Loucy (cell line): ENCODE data around the gene NLRP9.

Experiments used
- H2AFZ ChIP-seq: fragments of 200-600 bp; sonication (generic); 2 replicates; pipeline ENCODE4 v1.6.0; 2016; ENCODE audit warnings: antibody characterized with exemption, mild to moderate bottlenecking, low read length, moderate library complexity
- H3F3A ChIP-seq: fragments of 200-600 bp; 2 replicates; pipeline ENCODE4 v1.6.0; 2016; ENCODE audit warnings: antibody characterized with exemption, low read depth, mild to moderate bottlenecking
- H3K27me3 ChIP-seq: fragments of 200-600 bp; sonication (generic); 2 replicates; pipeline ENCODE4 v1.6.1; 2014; ENCODE audit warnings: low read length, mild to moderate bottlenecking; ENCODE audit not compliant: insufficient read depth, poor library complexity, severe bottlenecking
- H3K36me3 ChIP-seq: fragments of 200-600 bp; sonication (generic); 2 replicates; pipeline ENCODE4 v1.6.1; 2016; ENCODE audit warnings: low read length; ENCODE audit not compliant: insufficient read depth
- H3K4me1 ChIP-seq: fragments of 200-600 bp; sonication (generic); 2 replicates; pipeline ENCODE4 v1.5.1; 2014; ENCODE audit warnings: low read length, mild to moderate bottlenecking; ENCODE audit not compliant: insufficient read depth, poor library complexity, severe bottlenecking
- H3K4me2 ChIP-seq: fragments of 200-600 bp; sonication (generic); 2 replicates; pipeline ENCODE4 v1.6.0; 2014; ENCODE audit warnings: antibody characterized with exemption, low read length, low read depth, mild to moderate bottlenecking; ENCODE audit not compliant: poor library complexity, severe bottlenecking
- H3K4me3 ChIP-seq: fragments of 200-600 bp; sonication (generic); 2 replicates; pipeline ENCODE4 v1.5.1; 2014; ENCODE audit warnings: low read length, mild to moderate bottlenecking, mixed read lengths; ENCODE audit not compliant: poor library complexity, severe bottlenecking
- H3K79me2 ChIP-seq: fragments of 200-600 bp; sonication (generic); 2 replicates; pipeline ENCODE4 v1.6.1; 2014; ENCODE audit warnings: low read length; ENCODE audit not compliant: insufficient read depth
- H3K9ac ChIP-seq: fragments of 200-600 bp; sonication (generic); 2 replicates; pipeline ENCODE4 v1.6.0; 2014; ENCODE audit warnings: mild to moderate bottlenecking, low read depth, low read length, moderate library complexity; ENCODE audit not compliant: poor library complexity, severe bottlenecking
- H3K9me2 ChIP-seq: fragments of 200-600 bp; sonication (generic); replicated peaks from 2 replicates; pipeline ENCODE4 v1.6.1; 2016; ENCODE audit warnings: low read depth, low read length, mixed read lengths
- H3K9me3 ChIP-seq: fragments of 200-600 bp; sonication (generic); 2 replicates; pipeline ENCODE4 v1.6.1; 2014; ENCODE audit warnings: mild to moderate bottlenecking, antibody characterized with exemption, low read length, low read depth; ENCODE audit not compliant: insufficient read depth
- H4K20me1 ChIP-seq: fragments of 200-600 bp; sonication (generic); 2 replicates; pipeline ENCODE4 v1.6.0; 2014; ENCODE audit warnings: antibody characterized with exemption, low read length, mild to moderate bottlenecking; ENCODE audit not compliant: insufficient read depth, poor library complexity, severe bottlenecking
- EZH2phosphoT487 ChIP-seq: fragments of 200-600 bp; IDR thresholded peaks from 2 replicates; pipeline ENCODE4 v1.6.1; 2018; ENCODE audit warnings: antibody characterized with exemption, mild to moderate bottlenecking, moderate library complexity, borderline replicate concordance
- TF ChIP-seq, protein P1 (sequence below): fragments of 200-600 bp; sonication (generic); conservative IDR thresholded peaks from 2 replicates; pipeline ENCODE4 v1.5.1; 2014; ENCODE audit warnings: mild to moderate bottlenecking, antibody characterized with exemption, low read length

NLRP9 gene

DNA sequence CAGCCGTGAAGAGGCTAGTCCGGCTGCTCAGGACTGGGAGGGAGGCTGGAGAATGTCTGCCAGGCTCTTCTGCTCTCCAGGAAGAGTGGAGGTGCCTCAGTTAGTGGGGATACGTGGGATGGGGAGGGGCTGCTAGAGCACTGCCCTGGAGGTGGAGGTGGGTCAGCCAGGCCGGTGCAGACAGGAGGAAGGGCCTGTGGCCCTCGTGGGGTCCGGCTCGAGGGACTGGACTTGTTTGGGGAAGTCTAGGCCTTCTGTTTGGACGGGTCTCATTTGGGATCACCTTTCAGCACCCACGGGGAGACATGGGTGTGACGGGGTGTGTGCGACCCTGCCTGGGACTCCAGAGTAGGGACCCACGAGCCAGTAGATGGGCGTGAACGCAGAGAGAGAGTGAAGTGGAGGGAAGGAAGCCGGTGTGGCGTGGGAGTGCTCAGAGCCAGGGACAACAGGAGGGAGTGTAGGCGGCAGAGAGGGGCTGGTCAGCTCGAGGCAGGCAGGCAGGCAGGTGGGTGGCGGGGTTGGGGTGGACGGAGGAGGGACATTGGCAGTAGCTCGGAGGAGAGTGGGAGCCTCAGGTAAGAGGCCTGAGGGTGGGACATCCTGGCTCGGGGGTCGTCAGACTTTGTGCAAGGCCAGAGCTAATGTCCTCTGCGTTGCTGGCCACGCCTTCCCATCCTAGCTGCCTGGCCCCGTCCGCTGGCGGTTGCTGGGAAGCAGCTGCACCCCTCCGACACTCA, 51.7 kb downstream of the NLRP9 start:
- no peaks in the 10 kb centered on the region for H3F3A ChIP-seq
- no peak overlapping the region for H3K4me2 ChIP-seq
- no peaks in the 10 kb centered on the region for H3K9me2 ChIP-seq
- no peaks in the 10 kb centered on the region for H3K4me1 ChIP-seq
- no peaks in the 10 kb centered on the region; the same call in 1 of the 2 replicates for H3K79me2 ChIP-seq
- H3K27me3 ChIP-seq, result no peaks in the 10 kb centered on the region
- no peak overlapping the region for H3K4me3 ChIP-seq
- TF ChIP-seq, protein P1, sequence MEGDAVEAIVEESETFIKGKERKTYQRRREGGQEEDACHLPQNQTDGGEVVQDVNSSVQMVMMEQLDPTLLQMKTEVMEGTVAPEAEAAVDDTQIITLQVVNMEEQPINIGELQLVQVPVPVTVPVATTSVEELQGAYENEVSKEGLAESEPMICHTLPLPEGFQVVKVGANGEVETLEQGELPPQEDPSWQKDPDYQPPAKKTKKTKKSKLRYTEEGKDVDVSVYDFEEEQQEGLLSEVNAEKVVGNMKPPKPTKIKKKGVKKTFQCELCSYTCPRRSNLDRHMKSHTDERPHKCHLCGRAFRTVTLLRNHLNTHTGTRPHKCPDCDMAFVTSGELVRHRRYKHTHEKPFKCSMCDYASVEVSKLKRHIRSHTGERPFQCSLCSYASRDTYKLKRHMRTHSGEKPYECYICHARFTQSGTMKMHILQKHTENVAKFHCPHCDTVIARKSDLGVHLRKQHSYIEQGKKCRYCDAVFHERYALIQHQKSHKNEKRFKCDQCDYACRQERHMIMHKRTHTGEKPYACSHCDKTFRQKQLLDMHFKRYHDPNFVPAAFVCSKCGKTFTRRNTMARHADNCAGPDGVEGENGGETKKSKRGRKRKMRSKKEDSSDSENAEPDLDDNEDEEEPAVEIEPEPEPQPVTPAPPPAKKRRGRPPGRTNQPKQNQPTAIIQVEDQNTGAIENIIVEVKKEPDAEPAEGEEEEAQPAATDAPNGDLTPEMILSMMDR, result no peak
- no peak for TF ChIP-seq EZH2phosphoT487
- H3K9ac ChIP-seq, result no peak overlapping the region
- peaks cover 4% of the 10 kb centered on the region for H4K20me1 ChIP-seq
- H2AFZ ChIP-seq, result no peak overlapping the region
- H3K36me3 ChIP-seq, result peaks cover 62% of the 10 kb centered on the region; the same call in 1 of the 2 replicates
- no peaks in the 10 kb centered on the region for H3K9me3 ChIP-seq

DNA sequence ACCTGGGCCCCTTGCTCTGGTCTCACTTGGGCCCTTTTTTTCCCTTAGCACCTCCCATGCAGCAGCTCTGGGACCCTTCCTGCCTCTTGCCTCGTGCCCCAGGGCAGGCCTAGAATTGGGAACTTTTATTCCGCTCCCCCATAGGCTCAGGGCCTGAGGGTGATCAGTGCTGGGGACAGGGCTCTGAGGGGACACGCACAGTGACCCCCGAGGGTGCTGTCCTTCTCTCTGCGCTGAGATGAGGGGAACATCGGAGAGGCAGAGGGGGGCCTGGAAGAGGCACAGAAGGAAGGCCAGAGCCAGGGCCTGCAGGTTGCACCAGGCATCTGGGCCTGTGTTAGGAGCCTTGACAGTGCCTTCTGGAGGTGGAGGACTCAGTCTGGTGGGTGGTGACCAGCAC, 52.4 kb downstream of the NLRP9 start:
- H3K79me2 ChIP-seq, result no peaks in the 10 kb centered on the region; the same call in 1 of the 2 replicates
- no peaks in the 10 kb centered on the region for H3F3A ChIP-seq
- no peak overlapping the region for H3K4me2 ChIP-seq
- H4K20me1 ChIP-seq, result peaks cover 4% of the 10 kb centered on the region
- TF ChIP-seq EZH2phosphoT487, result no peak
- TF ChIP-seq, protein P1, result no peak
- no peak overlapping the region for H3K4me3 ChIP-seq
- H3K9me2 ChIP-seq, result no peaks in the 10 kb centered on the region
- H3K9me3 ChIP-seq, result no peaks in the 10 kb centered on the region
- H3K9ac ChIP-seq, result no peak overlapping the region
- H2AFZ ChIP-seq, result no peak overlapping the region
- no peaks in the 10 kb centered on the region for H3K4me1 ChIP-seq
- H3K36me3 ChIP-seq, result peaks cover 62% of the 10 kb centered on the region; the same call in 1 of the 2 replicates
- no peaks in the 10 kb centered on the region for H3K27me3 ChIP-seq

DNA sequence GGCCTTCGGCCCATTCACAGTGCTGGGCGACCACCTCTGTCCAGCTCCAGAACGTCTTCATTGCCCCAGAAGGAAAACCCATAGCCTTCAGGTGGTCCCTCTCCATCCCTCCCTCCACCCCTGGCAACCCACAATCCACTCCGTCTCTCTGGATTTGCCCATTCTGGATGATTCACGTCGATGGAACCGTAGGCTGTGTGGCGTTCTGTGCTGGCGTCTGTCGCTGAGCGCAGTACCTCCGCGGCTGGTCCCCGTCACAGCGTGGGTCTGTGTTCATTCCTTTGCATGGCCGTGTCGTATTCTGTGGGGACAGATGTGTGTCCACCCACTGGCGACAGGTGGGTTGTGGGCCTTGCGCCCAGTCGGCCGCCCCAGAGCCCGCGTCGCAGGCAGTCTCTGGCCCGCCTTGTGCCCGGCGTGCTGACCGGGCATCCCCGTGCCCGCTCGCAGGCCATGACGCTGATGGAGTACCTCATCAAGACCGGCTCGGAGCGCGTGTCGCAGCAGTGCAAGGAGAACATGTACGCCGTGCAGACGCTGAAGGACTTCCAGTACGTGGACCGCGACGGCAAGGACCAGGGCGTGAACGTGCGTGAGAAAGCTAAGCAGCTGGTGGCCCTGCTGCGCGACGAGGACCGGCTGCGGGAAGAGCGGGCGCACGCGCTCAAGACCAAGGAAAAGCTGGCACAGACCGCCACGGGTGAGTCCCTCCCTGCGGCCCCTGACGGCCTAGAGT, 53.1 kb downstream of the NLRP9 start:
- peaks cover 11% of the 10 kb centered on the region for H4K20me1 ChIP-seq
- H3K36me3 ChIP-seq, result peaks cover 62% of the 10 kb centered on the region; the same call in 1 of the 2 replicates
- no peak overlapping the region for H3K4me2 ChIP-seq
- H3F3A ChIP-seq, result no peaks in the 10 kb centered on the region
- no peaks in the 10 kb centered on the region; the same call in 1 of the 2 replicates for H3K79me2 ChIP-seq
- no peaks in the 10 kb centered on the region for H3K27me3 ChIP-seq
- H3K9me3 ChIP-seq, result no peaks in the 10 kb centered on the region
- H3K9ac ChIP-seq, result no peak overlapping the region
- TF ChIP-seq, protein P1, result no peak
- TF ChIP-seq EZH2phosphoT487, result no peak
- no peaks in the 10 kb centered on the region for H3K4me1 ChIP-seq
- no peak overlapping the region for H2AFZ ChIP-seq
- no peak overlapping the region for H3K4me3 ChIP-seq
- no peaks in the 10 kb centered on the region for H3K9me2 ChIP-seq
